Right cardiac atrium (tissue), 5 donors: ENCODE measurements around the gene PHC3. TPM values are rescaled to one million over a fixed set of nuclear protein-coding genes. Genes with fewer than 3 reads are reported as not detected.

ENCODE experiments used
- ATAC-seq, 2 donors: fragments of 200-7000 bp; cut with Tn5 transposase; one replicate each; pipeline versions ENCODE4 v1.8.0 to v1.9.1; 2020; ENCODE audit warnings: moderate library complexity in 2 of 2, mild to moderate bottlenecking in 1 of 2
- DNase-seq, 3 donors: peaks; one replicate each; pipeline ENCODE4 v3.0.0-alpha.2; 2020
- H3K27ac ChIP-seq: one replicate; pipeline ENCODE4 v1.5.1; 2013; ENCODE audit warnings: mild to moderate bottlenecking, low read length, control low read depth, moderate library complexity
- H3K27me3 ChIP-seq: one replicate; pipeline ENCODE4 v1.6.1; 2013; ENCODE audit not compliant: control insufficient read depth, insufficient read depth
- H3K4me1 ChIP-seq: one replicate; pipeline ENCODE4 v1.6.1; 2013; ENCODE audit warnings: low read length; ENCODE audit not compliant: control insufficient read depth, insufficient read depth
- H3K4me3 ChIP-seq: one replicate; pipeline ENCODE4 v1.5.1; 2013; ENCODE audit warnings: low read length, control low read depth
- H3K9me3 ChIP-seq: one replicate; pipeline ENCODE4 v1.6.1; 2013; ENCODE audit warnings: low read length; ENCODE audit not compliant: control insufficient read depth
- WGBS: extraction: QIAGEN DNeasy Blood & Tissue Kit; methylation state at CpG from one replicate; pipeline ENCODE4 v1.1.7; 2013; 5-methylcytosine and 5-hydroxymethylcytosine counted together
- intact Hi-C, 4 donors: fragments of 100-400 bp; cut with DNase I; formaldehyde crosslinking; loops; one replicate each; pipeline versions ENCODE4 v1.11.0 to v1.14.0; 2022 to 2023
- long read RNA-seq, 4 donors: library from polyadenylated mRNA; unstranded; transcript quantifications; one replicate each; pipeline ENCODE4 v2.0.0, GENCODE V29; 2020 to 2021
- polyA plus RNA-seq: library from polyadenylated mRNA; stranded (reverse); fragments of 200-250 nt; gene quantifications from one replicate; pipeline ENCODE4 v1.2.3, GENCODE V29; 2013
- total RNA-seq, 4 donors: library from RNA; stranded (reverse); fragmentation: NEBNext Ultra II Directional; extraction: Animal tissue kit (Norgen Biotek cat#: 25700); gene quantifications; one replicate each; pipeline ENCODE4 v1.2.1, GENCODE V29; 2021
- donor health status: healthy with polysubstance abuse.
- donor health status: DM: no; HTN: yes; CAD: no.
- donor health status: DM: no; HTN: no; CAD: no.
- donor health status: DM: no; HTN: yes; CAD: no; lungs with severe emphysema.
- donor health status: DM: yes; HTN: yes; CAD: no.

Gene PHC3, protein sequence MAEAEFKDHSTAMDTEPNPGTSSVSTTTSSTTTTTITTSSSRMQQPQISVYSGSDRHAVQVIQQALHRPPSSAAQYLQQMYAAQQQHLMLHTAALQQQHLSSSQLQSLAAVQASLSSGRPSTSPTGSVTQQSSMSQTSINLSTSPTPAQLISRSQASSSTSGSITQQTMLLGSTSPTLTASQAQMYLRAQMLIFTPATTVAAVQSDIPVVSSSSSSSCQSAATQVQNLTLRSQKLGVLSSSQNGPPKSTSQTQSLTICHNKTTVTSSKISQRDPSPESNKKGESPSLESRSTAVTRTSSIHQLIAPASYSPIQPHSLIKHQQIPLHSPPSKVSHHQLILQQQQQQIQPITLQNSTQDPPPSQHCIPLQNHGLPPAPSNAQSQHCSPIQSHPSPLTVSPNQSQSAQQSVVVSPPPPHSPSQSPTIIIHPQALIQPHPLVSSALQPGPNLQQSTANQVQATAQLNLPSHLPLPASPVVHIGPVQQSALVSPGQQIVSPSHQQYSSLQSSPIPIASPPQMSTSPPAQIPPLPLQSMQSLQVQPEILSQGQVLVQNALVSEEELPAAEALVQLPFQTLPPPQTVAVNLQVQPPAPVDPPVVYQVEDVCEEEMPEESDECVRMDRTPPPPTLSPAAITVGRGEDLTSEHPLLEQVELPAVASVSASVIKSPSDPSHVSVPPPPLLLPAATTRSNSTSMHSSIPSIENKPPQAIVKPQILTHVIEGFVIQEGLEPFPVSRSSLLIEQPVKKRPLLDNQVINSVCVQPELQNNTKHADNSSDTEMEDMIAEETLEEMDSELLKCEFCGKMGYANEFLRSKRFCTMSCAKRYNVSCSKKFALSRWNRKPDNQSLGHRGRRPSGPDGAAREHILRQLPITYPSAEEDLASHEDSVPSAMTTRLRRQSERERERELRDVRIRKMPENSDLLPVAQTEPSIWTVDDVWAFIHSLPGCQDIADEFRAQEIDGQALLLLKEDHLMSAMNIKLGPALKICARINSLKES
- total RNA-seq (10 to 100 TPM; 52.9 to 62.4 (median 61.0) TPM), polyA plus RNA-seq (6.2 TPM)
- long read RNA-seq, donor 1, partial matches to known transcripts = 1 of 9 reads
- long read RNA-seq, donor 1, other reads (novel, unspliced or antisense) = 7 of 9 reads
- long read RNA-seq, donor 2, full-length matches to known transcripts = 1 of 3 reads
- long read RNA-seq, donor 2, partial matches to known transcripts = 0 of 3 reads
- long read RNA-seq, donor 2, other reads (novel, unspliced or antisense) = 2 of 3 reads
- long read RNA-seq, donor 3, full-length matches to known transcripts = 3 of 11 reads
- long read RNA-seq, donor 3, partial matches to known transcripts = 1 of 11 reads
- long read RNA-seq, donor 3, other reads (novel, unspliced or antisense) = 7 of 11 reads
- long read RNA-seq, donor 4, partial matches to known transcripts = 2 of 3 reads
- long read RNA-seq, donor 4, other reads (novel, unspliced or antisense) = 1 of 3 reads

DNA sequence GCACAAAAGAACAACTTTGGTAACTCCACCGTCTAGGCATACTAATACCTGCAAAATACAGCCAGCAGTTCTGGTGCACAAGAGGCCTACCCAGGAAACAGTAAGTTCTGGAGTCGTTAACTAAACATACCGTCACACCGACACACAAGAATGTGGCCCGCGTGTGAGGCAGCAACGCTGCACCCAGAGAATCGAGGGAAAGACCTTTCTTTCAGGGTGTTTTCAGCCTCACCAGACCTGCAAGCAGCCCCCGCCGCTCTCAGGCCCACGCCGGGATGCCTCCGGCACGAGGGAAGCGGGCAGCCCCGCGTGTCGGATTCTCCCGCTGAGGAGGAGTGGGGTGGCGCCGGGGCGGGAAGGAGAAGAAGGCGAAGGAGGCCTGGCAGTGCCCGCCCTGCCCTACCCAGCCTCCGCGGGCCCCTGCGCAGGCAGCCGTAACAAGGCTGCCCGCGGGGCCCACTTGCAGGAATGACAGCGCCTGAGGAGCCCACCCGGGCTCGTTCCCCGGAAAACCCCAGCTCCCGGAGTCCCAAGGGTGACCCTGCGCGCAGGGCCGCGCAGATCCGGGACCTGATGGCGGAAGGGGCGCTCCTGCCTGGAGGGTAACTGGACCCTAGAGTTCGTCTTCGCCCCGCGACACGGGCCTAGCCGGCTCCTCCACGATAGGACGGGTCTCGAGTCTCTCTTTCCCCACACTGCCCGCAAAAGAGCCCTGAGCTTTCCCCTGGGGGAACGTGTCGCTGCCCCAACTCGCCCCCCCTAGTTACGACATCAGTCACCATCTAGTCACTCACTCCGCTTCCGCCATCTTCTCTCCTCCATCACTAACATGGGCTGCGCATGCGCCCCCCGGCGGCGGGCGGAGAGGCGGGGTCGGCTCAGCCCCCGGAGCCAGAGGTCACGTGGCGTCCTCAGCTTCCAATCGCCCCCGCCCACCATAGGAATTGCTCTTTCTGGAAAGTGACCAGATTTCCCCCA lies at the start of gene PHC3:
Gene PHC3, minus strand, starts transcription at position 826 of the 978 bp plus-strand sequence. Its CDS starts 18 bp downstream, at position 808.
- intact Hi-C loops = no loop called here
- Histone ChIP-seq H3K27me3 (no peaks in the 10 kb centered on the region), H3K9me3 (no peaks in the 10 kb centered on the region), H3K27ac (peak within 1 kb of the TSS; percentile 59), H3K4me3 (peak within 1 kb of the TSS; percentile 78), H3K4me1 (peaks cover 2% of the 10 kb centered on the region)
- peak; percentile 96 for ATAC-seq
- DNase-seq = peak; percentile 94 to 98 (median 98)
- under 1% methylated on average over 71 of the region's 71 CpGs for WGBS

GRCh38 chr3:170228093-170228766 lies 46.7 kb upstream of the PHC3 start:
- H3K4me1 ChIP-seq = no peaks in the 10 kb centered on the region

GRCh38 chr3:170226426-170226960 lies 45.0 kb upstream of the PHC3 start:
- 74% methylated on average over 1 of the region's 1 CpG for WGBS

More at GRCh38 chr3:170228093-170228766, 46.7 kb upstream of the PHC3 start:
- intact Hi-C loops = no loop called here
- DNase-seq = no peak
- Histone ChIP-seq H3K9me3 (no peaks in the 10 kb centered on the region), H3K27ac (no peak overlapping the region), H3K27me3 (no peaks in the 10 kb centered on the region), H3K4me3 (no peak overlapping the region)
- 69% methylated on average over 2 of the region's 2 CpGs for WGBS
- ATAC-seq = no peak

DNA sequence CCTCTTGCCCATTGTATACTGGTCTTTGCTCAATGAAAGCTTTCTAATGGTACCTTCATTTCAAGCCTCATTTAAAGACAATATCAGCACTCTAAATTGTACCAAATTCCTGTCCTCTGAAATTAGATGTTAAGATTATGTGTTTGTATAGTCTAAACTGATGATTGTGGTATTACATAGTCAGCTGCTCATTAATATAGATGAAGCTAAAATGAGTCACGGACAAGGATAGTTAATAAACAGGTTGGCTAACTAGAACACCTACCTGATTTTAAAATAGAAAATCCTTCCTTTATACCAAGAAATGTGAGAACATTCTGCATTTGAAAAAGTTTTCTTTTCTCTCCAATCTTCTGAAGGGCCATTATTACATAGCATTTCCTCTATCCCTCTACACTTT lies 43.6 kb upstream of the PHC3 start:
- WGBS = 99% methylated on average over 1 of the region's 1 CpG
- H3K27ac ChIP-seq = no peak overlapping the region
- no peaks in the 10 kb centered on the region for H3K27me3 ChIP-seq
- H3K9me3 ChIP-seq = no peaks in the 10 kb centered on the region
- ATAC-seq (no peak), DNase-seq (no peak)
- no peak overlapping the region for H3K4me3 ChIP-seq
- intact Hi-C loops = no loop called here
- no peaks in the 10 kb centered on the region for H3K4me1 ChIP-seq

More at GRCh38 chr3:170226426-170226960, 45.0 kb upstream of the PHC3 start:
- H3K9me3 ChIP-seq = no peaks in the 10 kb centered on the region
- intact Hi-C loops = no loop called here
- no peaks in the 10 kb centered on the region for H3K4me1 ChIP-seq
- DNase-seq = no peak
- no peak for ATAC-seq
- H3K4me3 ChIP-seq = no peak overlapping the region
- no peak overlapping the region for H3K27ac ChIP-seq
- H3K27me3 ChIP-seq = no peaks in the 10 kb centered on the region

- Histone ChIP-seq H3K4me1 (no peaks in the 10 kb centered on the region), H3K4me3 (peak overlapping the region; percentile 80), H3K9me3 (no peaks in the 10 kb centered on the region), H3K27ac (peak overlapping the region; percentile 69), H3K27me3 (no peaks in the 10 kb centered on the region)
- DNase-seq (peak in 1 of 3 donors; percentile 37), ATAC-seq (peak; percentile 50 to 59)
- 1% methylated on average over 42 of the region's 42 CpGs for WGBS
- intact Hi-C loops = loop anchor here in 1 of 4 donors (5.0 kb wide), 1 partner anchor 36 kb away; no protein-coding TSS in a partner anchor
Measured at GRCh38 chr3:170222647-170223541, 41.4 kb upstream of the PHC3 start.

- under 1% methylated on average over 60 of the region's 60 CpGs for WGBS
- Histone ChIP-seq H3K27ac (peak within 1 kb of the TSS; percentile 78), H3K27me3 (no peaks in the 10 kb centered on the region), H3K4me3 (peak within 1 kb of the TSS; percentile 80), H3K9me3 (no peaks in the 10 kb centered on the region), H3K4me1 (no peaks in the 10 kb centered on the region)
- ATAC-seq (peak; percentile 100), DNase-seq (peak; percentile 97 to 99 (median 98))
- intact Hi-C loops = loop anchor here in 1 of 4 donors (5.0 kb wide), 1 partner anchor 35 kb away; no protein-coding TSS in a partner anchor
Measured at GRCh38 chr3:170221924-170222646, 40.6 kb upstream of the PHC3 start, which contains the start of gene PRKCI. Gene PRKCI, plus strand, starts transcription at chr3:170222424. Its CDS starts 246 bp downstream, at chr3:170222670.

- ATAC-seq = no peak
- DNase-seq = no peak
- Histone ChIP-seq H3K4me3 (no peak overlapping the region), H3K9me3 (no peaks in the 10 kb centered on the region), H3K27ac (no peak overlapping the region), H3K4me1 (no peaks in the 10 kb centered on the region), H3K27me3 (no peaks in the 10 kb centered on the region)
- 83% methylated on average over 4 of the region's 4 CpGs for WGBS
- intact Hi-C loops = loop anchor here in 1 of 4 donors (5.0 kb wide), 1 partner anchor 34 kb away; no protein-coding TSS in a partner anchor
Measured at GRCh38 chr3:170220871-170221270, 39.3 kb upstream of the PHC3 start.

- intact Hi-C loops = loop anchor here in 1 of 4 donors (5.0 kb wide), 1 partner anchor 33 kb away; no protein-coding TSS in a partner anchor
- DNase-seq = no peak
- no peak overlapping the region for H3K27ac ChIP-seq
- no peaks in the 10 kb centered on the region for H3K9me3 ChIP-seq
- H3K27me3 ChIP-seq = no peaks in the 10 kb centered on the region
- no peak for ATAC-seq
- H3K4me3 ChIP-seq = no peak overlapping the region
- WGBS = 94% methylated on average over 1 of the region's 1 CpG
- no peaks in the 10 kb centered on the region for H3K4me1 ChIP-seq
Measured at GRCh38 chr3:170219850-170220249, 38.3 kb upstream of the PHC3 start.
